ENCODE data around the gene SUSD6. TPM values are rescaled to one million over a fixed set of nuclear protein-coding genes. Genes with fewer than 3 reads are reported as not detected.

SUSD6 gene
- total and polyA plus RNA-seq, 2 experiments from 2014 or later = 2.8 to 3.4 TPM

- TF ChIP-seq ZNF462 (CRISPR knock-in tag; IDR thresholded peaks at IDR 0.05) = no peak
Observed at GRCh38 chr14:69696204-69696527, 84.8 kb downstream of the SUSD6 start (continued).

DNA sequence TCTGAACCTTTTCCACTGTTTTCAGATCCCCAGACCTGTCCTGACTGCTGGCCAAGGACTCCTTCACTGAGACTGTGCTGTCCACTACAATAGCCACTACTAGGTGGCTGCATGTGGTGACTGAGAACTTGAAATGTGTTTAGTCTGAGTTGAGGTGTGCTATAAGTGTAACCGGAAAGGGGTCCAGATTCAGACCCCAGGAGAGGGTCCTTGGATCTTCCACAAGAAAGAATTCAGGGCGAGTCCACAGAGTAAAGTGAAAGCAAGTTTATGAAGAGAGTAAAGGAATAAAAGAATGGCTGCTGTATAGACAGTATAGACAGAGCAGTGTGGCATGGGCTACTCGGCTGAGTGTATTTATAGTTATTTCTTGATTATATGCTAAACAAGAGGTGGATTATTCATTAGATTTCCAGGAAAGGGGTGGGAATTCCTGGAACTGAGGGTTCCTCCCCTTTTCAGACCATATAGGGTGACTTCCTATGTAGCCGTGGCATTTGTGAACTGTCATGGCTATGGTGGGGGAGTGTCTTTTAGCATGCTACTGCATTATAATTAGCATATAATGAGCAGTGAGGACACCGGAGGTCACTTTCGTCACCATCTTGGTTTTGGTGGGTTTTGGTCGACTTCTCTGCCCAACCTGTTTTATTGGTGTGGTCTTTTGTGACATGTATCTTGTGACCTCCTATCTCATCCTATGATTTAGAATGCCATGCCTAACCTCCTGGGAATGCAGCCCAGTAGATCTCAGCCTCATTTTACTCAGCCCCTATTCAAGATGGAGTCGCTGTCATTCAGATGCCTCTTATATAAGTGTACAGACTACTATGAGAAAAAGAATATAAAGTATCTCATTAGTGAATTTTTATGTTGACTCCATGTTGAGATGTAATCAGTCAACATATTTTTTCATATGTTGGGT, 85.5 kb downstream of the SUSD6 start:
- Histone ChIP-seq H2AFZ (no peak overlapping the region), H3K4me2 (no peak overlapping the region), H3K36me3 (ENCODE audit: insufficient read depth) (no peaks in the 10 kb centered on the region), H3K79me2 (replicated peaks; ENCODE audit: insufficient read depth) (no peaks in the 10 kb centered on the region), H3K4me3 (no peak overlapping the region), H3K27ac (ENCODE audit: low read depth) (no peak overlapping the region), H4K20me1 (replicated peaks; ENCODE audit: insufficient read depth) (no peaks in the 10 kb centered on the region), H3K27me3 (ENCODE audit: insufficient read depth) (no peaks in the 10 kb centered on the region), H3K9me2 (ENCODE audit: insufficient read depth) (no peaks in the 10 kb centered on the region), H3K4me1 (ENCODE audit: insufficient read depth) (peaks cover 35% of the 10 kb centered on the region), H3F3A (replicated peaks; ENCODE audit: low read depth) (no peaks in the 10 kb centered on the region)
- Mint-ChIP-seq H3K27ac (peak overlapping the region; percentile 26; the same call in 1 of the 2 replicates), H3K27me3 (ENCODE audit: insufficient read depth, low read depth, poor library complexity) (peaks cover 7% of the 10 kb centered on the region), H3K36me3 (ENCODE audit: low read depth) (no peaks in the 10 kb centered on the region), H3K4me1 (peaks cover 66% of the 10 kb centered on the region), H3K4me3 (no peak overlapping the region), H3K9me3 (no peaks in the 10 kb centered on the region)
- DNase-seq (ENCODE audit: low spot score) = no peak
- ATAC-seq = no peak
- no peak for TF ChIP-seq STAT1 (IDR thresholded peaks at IDR 0.05; ENCODE audit: unreplicated experiment)
- TF ChIP-seq, protein P1, sequence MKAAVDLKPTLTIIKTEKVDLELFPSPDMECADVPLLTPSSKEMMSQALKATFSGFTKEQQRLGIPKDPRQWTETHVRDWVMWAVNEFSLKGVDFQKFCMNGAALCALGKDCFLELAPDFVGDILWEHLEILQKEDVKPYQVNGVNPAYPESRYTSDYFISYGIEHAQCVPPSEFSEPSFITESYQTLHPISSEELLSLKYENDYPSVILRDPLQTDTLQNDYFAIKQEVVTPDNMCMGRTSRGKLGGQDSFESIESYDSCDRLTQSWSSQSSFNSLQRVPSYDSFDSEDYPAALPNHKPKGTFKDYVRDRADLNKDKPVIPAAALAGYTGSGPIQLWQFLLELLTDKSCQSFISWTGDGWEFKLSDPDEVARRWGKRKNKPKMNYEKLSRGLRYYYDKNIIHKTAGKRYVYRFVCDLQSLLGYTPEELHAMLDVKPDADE (IDR thresholded peaks at IDR 0.05) = no peak
- no peak for TF ChIP-seq JUNB (IDR thresholded peaks at IDR 0.05; ENCODE audit: unreplicated experiment)
- TF ChIP-seq CREB1 (CRISPR knock-in tag; IDR thresholded peaks at IDR 0.05; ENCODE audit: low read depth) = no peak
- TF ChIP-seq ZNF114 (CRISPR knock-in tag; IDR thresholded peaks at IDR 0.05) = no peak
- no peak for TF ChIP-seq ZNF331 (CRISPR knock-in tag; IDR thresholded peaks at IDR 0.05; ENCODE audit: low read depth)
- TF ChIP-seq EZH2phosphoT487 (IDR thresholded peaks at IDR 0.05; ENCODE audit: unreplicated experiment) = no peak
- no peak for TF ChIP-seq CTCF (conservative IDR thresholded peaks at IDR 0.05; ENCODE audit: low read depth in 2 of 2)
- TF ChIP-seq, protein P2, sequence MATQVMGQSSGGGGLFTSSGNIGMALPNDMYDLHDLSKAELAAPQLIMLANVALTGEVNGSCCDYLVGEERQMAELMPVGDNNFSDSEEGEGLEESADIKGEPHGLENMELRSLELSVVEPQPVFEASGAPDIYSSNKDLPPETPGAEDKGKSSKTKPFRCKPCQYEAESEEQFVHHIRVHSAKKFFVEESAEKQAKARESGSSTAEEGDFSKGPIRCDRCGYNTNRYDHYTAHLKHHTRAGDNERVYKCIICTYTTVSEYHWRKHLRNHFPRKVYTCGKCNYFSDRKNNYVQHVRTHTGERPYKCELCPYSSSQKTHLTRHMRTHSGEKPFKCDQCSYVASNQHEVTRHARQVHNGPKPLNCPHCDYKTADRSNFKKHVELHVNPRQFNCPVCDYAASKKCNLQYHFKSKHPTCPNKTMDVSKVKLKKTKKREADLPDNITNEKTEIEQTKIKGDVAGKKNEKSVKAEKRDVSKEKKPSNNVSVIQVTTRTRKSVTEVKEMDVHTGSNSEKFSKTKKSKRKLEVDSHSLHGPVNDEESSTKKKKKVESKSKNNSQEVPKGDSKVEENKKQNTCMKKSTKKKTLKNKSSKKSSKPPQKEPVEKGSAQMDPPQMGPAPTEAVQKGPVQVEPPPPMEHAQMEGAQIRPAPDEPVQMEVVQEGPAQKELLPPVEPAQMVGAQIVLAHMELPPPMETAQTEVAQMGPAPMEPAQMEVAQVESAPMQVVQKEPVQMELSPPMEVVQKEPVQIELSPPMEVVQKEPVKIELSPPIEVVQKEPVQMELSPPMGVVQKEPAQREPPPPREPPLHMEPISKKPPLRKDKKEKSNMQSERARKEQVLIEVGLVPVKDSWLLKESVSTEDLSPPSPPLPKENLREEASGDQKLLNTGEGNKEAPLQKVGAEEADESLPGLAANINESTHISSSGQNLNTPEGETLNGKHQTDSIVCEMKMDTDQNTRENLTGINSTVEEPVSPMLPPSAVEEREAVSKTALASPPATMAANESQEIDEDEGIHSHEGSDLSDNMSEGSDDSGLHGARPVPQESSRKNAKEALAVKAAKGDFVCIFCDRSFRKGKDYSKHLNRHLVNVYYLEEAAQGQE (IDR thresholded peaks at IDR 0.05; ENCODE audit: unreplicated experiment) = no peak
- TF ChIP-seq NANOG (IDR thresholded peaks at IDR 0.05; ENCODE audit: borderline replicate concordance) = no peak
- TF ChIP-seq EZH2 (IDR thresholded peaks at IDR 0.05; ENCODE audit: low read depth, unreplicated experiment) = no peak

Measured in GM23338 (cell line).